GM23248 (cell line): ENCODE measurements around the gene HOXA3. TPM values are rescaled to one million over a fixed set of nuclear protein-coding genes. Genes with fewer than 3 reads are reported as not detected.

Source experiments
- DNase-seq: peaks from one replicate; pipeline ENCODE4 v3.0.0-alpha.2; 2015
- H2AFZ ChIP-seq: fragments of 200-600 bp; sonication (generic); 2 replicates; pipeline ENCODE4 v1.6.1; 2016; ENCODE audit warnings: antibody characterized with exemption
- H3F3A ChIP-seq: fragments of 200-600 bp; sonication (generic); 2 replicates; pipeline ENCODE4 v1.6.1; 2016; ENCODE audit warnings: mild to moderate bottlenecking, antibody characterized with exemption, mixed run types; ENCODE audit not compliant: insufficient read depth
- H3K27ac ChIP-seq: fragments of 200-600 bp; sonication (generic); 2 replicates; pipeline ENCODE4 v1.5.1; 2016; ENCODE audit warnings: mild to moderate bottlenecking
- H3K27me3 ChIP-seq: fragments of 200-600 bp; sonication (generic); replicated peaks from 2 replicates; pipeline ENCODE4 v1.6.1; 2016; ENCODE audit warnings: mild to moderate bottlenecking; ENCODE audit not compliant: insufficient read depth
- H3K36me3 ChIP-seq: fragments of 200-600 bp; sonication (generic); 2 replicates; pipeline ENCODE4 v1.6.1; 2016; ENCODE audit warnings: low read depth, mild to moderate bottlenecking
- H3K4me1 ChIP-seq: fragments of 200-600 bp; sonication (generic); 2 replicates; pipeline ENCODE4 v1.6.1; 2016; ENCODE audit warnings: mild to moderate bottlenecking; ENCODE audit not compliant: insufficient read depth
- H3K4me2 ChIP-seq: fragments of 200-600 bp; sonication (generic); one replicate; pipeline ENCODE4 v1.6.1; 2016; ENCODE audit warnings: mild to moderate bottlenecking; ENCODE audit not compliant: unreplicated experiment
- H3K4me3 ChIP-seq: fragments of 200-600 bp; sonication (generic); 2 replicates; pipeline ENCODE4 v1.5.1; 2016; ENCODE audit warnings: mild to moderate bottlenecking
- H3K79me2 ChIP-seq: fragments of 200-600 bp; sonication (generic); 2 replicates; pipeline ENCODE4 v1.6.1; 2016; ENCODE audit warnings: mild to moderate bottlenecking; ENCODE audit not compliant: insufficient read depth
- H3K9ac ChIP-seq: fragments of 200-600 bp; sonication (generic); 2 replicates; pipeline ENCODE4 v1.6.1; 2016; ENCODE audit warnings: mild to moderate bottlenecking
- H3K9me2 ChIP-seq: fragments of 200-600 bp; sonication (generic); 2 replicates; pipeline ENCODE4 v1.6.1; 2016; ENCODE audit warnings: mixed run types, mild to moderate bottlenecking, moderate library complexity; ENCODE audit not compliant: insufficient read depth
- H3K9me3 ChIP-seq: fragments of 200-600 bp; sonication (generic); one replicate; pipeline ENCODE4 v1.6.1; 2017; ENCODE audit warnings: low read depth
- H4K20me1 ChIP-seq: fragments of 200-600 bp; sonication (generic); 2 replicates; pipeline ENCODE4 v1.6.0; 2016; ENCODE audit not compliant: insufficient read depth
- EZH2 ChIP-seq: fragments of 200-600 bp; sonication (generic); IDR thresholded peaks from 2 replicates; pipeline ENCODE4 v1.6.1; 2018; ENCODE audit warnings: antibody characterized with exemption, mild to moderate bottlenecking; ENCODE audit not compliant: insufficient read depth, poor library complexity, severe bottlenecking
- EZH2phosphoT487 ChIP-seq: fragments of 200-600 bp; sonication (generic); IDR thresholded peaks from 2 replicates; pipeline ENCODE4 v1.6.1; 2018; ENCODE audit warnings: antibody characterized with exemption, moderate library complexity, mild to moderate bottlenecking, low read depth; ENCODE audit not compliant: insufficient read depth
- WGBS, 2 experiments: methylation state at CpG; one replicate each; pipeline ENCODE4 v1.1.6; 2015 to 2017; ENCODE audit warnings: low lambda C conversion rate in 2 of 2, low coverage in 1 of 2; ENCODE audit errors: missing lambda C conversion rate in 2 of 2; 5-methylcytosine and 5-hydroxymethylcytosine counted together
- in situ Hi-C: fragments of 300-500 bp; cut with MboI; formaldehyde crosslinking; loops from 2 replicates; pipeline ENCODE4 v1.15.0; 2020
- polyA plus RNA-seq: library from polyadenylated mRNA; unstranded; fragments of >200 nt; fragmentation: Nextera tagmentation; extraction: Ambion mirVana; gene quantifications from 2 replicates; pipeline ENCODE4 v1.2.1, GENCODE V29; 2016
- total RNA-seq: library from RNA; depleted of rRNA; stranded (reverse); fragments of >200 nt; shearing (Covaris generic); gene quantifications from 2 replicates; pipeline ENCODE4 v1.2.3, GENCODE V29; 2014

HOXA3 gene
- total and polyA plus RNA-seq, 2 experiments from 2014 or later: 1.2 to 2.1 TPM

GRCh38 chr7:27141137-27141922 is 11.1 kb downstream of the HOXA3 start:
- in situ Hi-C loops: no loop called here
- H3K4me2 ChIP-seq: no peak overlapping the region
- H3K9me2 ChIP-seq: no peaks in the 10 kb centered on the region
- H4K20me1 ChIP-seq: no peaks in the 10 kb centered on the region
- H3K4me3 ChIP-seq: no peak overlapping the region
- no peak overlapping the region for H3K27ac ChIP-seq
- no peaks in the 10 kb centered on the region for H3K27me3 ChIP-seq
- H3F3A ChIP-seq: no peaks in the 10 kb centered on the region
- H2AFZ ChIP-seq: no peak overlapping the region
- H3K36me3 ChIP-seq: peaks cover 28% of the 10 kb centered on the region
- TF ChIP-seq EZH2: no peak
- no peak for TF ChIP-seq EZH2phosphoT487
- no peak overlapping the region for H3K9ac ChIP-seq
- DNase-seq: no peak
- H3K79me2 ChIP-seq: peaks cover 66% of the 10 kb centered on the region
- no peaks in the 10 kb centered on the region for H3K4me1 ChIP-seq
- no peaks in the 10 kb centered on the region for H3K9me3 ChIP-seq
- WGBS, 2 experiments: 94 to 95% methylated on average over 18 of the region's 18 CpGs

- Histone ChIP-seq H3K27ac (no peak overlapping the region), H3K79me2 (peaks cover 65% of the 10 kb centered on the region), H4K20me1 (no peaks in the 10 kb centered on the region), H3K4me2 (no peak overlapping the region), H3K9ac (no peak overlapping the region), H3K36me3 (peaks cover 28% of the 10 kb centered on the region), H2AFZ (no peak overlapping the region), H3K9me2 (no peaks in the 10 kb centered on the region), H3K27me3 (no peaks in the 10 kb centered on the region), H3K4me1 (no peaks in the 10 kb centered on the region), H3K4me3 (no peak overlapping the region), H3K9me3 (no peaks in the 10 kb centered on the region), H3F3A (peaks cover 6% of the 10 kb centered on the region)
- in situ Hi-C loops: no loop called here
- 95 to 96% methylated on average over 15 of the region's 15 CpGs for WGBS, 2 experiments
- no peak for DNase-seq
- TF ChIP-seq EZH2: no peak
- TF ChIP-seq EZH2phosphoT487: no peak
These were observed 12.1 kb downstream of the HOXA3 start for GRCh38 chr7:27140126-27140857.

- no peak overlapping the region for H3K9ac ChIP-seq
- in situ Hi-C loops: no loop called here
These were observed 12.9 kb downstream of the HOXA3 start for GRCh38 chr7:27139334-27140125.

GRCh38 chr7:27138985-27139333 is 13.4 kb downstream of the HOXA3 start:
- Histone ChIP-seq H3F3A (peaks cover 18% of the 10 kb centered on the region), H3K36me3 (peaks cover 22% of the 10 kb centered on the region), H3K4me1 (peaks cover 10% of the 10 kb centered on the region), H3K9me2 (no peaks in the 10 kb centered on the region), H3K79me2 (peaks cover 58% of the 10 kb centered on the region), H3K4me3 (no peak overlapping the region), H3K27me3 (no peaks in the 10 kb centered on the region), H4K20me1 (no peaks in the 10 kb centered on the region), H3K27ac (no peak overlapping the region), H2AFZ (no peak overlapping the region), H3K4me2 (no peak overlapping the region), H3K9ac (no peak overlapping the region), H3K9me3 (no peaks in the 10 kb centered on the region)
- no peak for DNase-seq
- in situ Hi-C loops: no loop called here
- WGBS, 2 experiments: 94 to 95% methylated on average over 11 of the region's 11 CpGs
- TF ChIP-seq EZH2: no peak
- no peak for TF ChIP-seq EZH2phosphoT487

More at GRCh38 chr7:27139334-27140125, 12.9 kb downstream of the HOXA3 start:
- TF ChIP-seq EZH2 (no peak), EZH2phosphoT487 (no peak)
- peaks cover 6% of the 10 kb centered on the region for H3K4me1 ChIP-seq
- no peak overlapping the region for H3K4me2 ChIP-seq
- H3K27me3 ChIP-seq: no peaks in the 10 kb centered on the region
- no peak overlapping the region for H3K27ac ChIP-seq
- H3K36me3 ChIP-seq: peaks cover 27% of the 10 kb centered on the region
- no peak overlapping the region for H2AFZ ChIP-seq
- H3K4me3 ChIP-seq: no peak overlapping the region
- DNase-seq: no peak
- peaks cover 14% of the 10 kb centered on the region for H3F3A ChIP-seq
- 92 to 94% methylated on average over 48 to 50 of the region's 53 CpGs for WGBS, 2 experiments
- H3K9me2 ChIP-seq: no peaks in the 10 kb centered on the region
- no peaks in the 10 kb centered on the region for H3K9me3 ChIP-seq
- peaks cover 63% of the 10 kb centered on the region for H3K79me2 ChIP-seq
- no peaks in the 10 kb centered on the region for H4K20me1 ChIP-seq
